CD4-positive, alpha-beta T cell treated with Interleukin-17A for 1 hour (primary cell): Measurements from ENCODE around the gene URGCP.
"Not testable (repeated sequence)": the region's sequence is repeated elsewhere in the genome, so short reads cannot be mapped to it uniquely, and the experiment has no call there.

Experiments
- DNase-seq: peaks from one replicate; pipeline ENCODE4 v3.0.0-alpha.2; 2020

Gene URGCP

GRCh38 chr7:43872406-43873110 lies 33.8 kb downstream of the URGCP start:
- no peak for DNase-seq

DNA sequence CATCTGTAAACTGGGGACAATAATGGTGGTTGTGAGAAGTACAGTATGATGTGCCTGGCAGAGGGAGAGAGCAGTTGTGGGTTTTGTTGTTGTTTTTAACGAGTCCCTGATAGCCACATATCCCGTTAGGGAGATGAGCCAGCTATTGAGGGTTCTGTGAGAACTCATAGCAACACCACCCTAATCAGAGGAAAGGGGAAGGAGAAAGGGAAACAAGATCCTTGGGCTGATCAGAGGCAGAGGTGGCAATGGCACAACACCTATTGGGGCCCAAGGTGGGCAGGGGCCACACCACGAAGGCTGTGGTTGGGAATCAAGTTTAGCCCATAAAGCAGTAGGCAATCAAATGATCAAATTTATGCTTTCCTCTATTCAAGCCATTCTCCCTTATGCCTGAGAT lies 35.3 kb downstream of the URGCP start:
- DNase-seq, result no peak

DNA sequence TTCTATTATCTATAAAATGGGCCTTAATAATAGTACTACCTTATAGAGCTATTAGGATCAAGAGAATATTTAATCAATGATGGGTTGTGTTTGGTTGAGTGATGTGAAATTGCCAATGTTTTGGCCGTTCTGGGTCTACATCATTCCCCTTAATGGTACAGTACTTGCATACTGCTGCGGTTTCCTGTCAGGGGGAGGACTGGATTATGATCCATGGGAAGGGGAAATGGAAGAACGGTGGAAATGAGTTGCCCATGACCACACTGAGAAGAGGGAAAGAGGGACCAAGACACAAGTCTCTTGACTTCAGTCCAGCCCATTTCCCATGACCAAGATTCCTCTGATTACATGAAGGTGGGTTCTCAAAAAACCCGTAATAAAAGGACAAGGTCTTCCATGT lies 36.1 kb downstream of the URGCP start:
- DNase-seq, result no peak

DNA sequence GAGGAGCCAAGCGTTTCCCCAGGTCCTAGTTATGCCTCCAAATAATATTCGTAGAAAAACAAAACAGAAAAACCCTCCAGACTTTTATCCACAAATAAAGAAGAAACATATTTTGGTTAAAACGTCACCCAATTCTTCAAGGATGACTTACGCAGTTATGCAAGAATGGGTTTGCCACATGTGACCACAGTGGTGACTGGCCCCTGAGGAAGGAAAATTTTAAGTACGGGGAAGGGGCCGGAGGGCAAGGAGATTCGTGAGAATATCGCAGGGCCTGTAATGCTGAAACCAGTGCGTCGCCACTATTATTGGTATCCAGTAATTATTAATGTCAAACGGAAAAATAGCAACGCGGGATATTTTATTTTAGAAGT lies 36.5 kb downstream of the URGCP start:
- peak; percentile 34 for DNase-seq

DNA sequence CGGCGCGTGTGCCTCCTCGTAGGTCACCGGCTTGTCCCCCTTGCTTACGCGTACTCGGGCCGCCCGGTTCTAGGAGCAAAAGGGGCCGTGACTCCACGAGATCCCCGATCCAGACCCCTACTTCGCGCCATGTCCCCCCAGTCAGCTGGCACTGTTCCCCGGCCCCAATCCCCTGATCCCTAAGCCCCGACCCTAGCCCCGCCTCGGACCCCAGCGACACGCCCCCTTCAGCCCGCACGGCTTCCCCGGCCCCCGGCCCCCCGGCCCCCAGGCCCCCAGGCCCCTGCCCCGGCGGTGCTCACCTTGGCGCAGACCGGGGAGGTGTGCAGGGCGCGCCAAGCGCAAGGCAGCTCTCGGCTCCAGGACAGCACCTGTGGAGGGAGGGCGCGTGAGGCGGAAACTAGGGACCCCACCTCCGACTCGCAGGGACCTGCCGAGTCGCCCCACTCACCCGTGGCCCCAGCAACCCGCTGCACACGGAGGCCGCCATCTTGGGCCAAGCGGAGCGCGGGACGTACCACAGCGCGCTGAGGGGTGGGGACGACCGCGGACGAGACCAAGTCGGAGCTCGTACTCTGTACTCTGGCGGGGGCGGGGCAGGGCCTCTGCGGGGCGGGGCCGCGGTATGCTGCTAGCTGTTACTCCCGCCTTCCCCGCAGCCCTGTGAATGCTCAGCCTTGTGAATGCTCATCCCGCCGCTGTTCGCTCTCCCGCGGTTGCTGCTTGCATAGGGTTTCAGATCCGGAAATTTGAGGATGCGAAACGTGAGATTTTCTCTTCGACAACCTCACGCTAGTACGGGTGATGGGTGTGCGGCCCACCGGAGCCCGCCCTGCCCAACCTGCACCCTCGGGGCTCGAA lies 37.2 kb downstream of the URGCP start, which contains the start of gene MRPS24:
Gene MRPS24 (minus strand): TSS at position 512 of the 861 bp plus-strand sequence. CDS start 22 bp downstream, at position 490.
- DNase-seq, result peak; percentile 95

- no peak for DNase-seq
These were observed 37.8 kb downstream of the URGCP start for GRCh38 chr7:43868681-43869005.

GRCh38 chr7:43868181-43868580 lies 38.2 kb downstream of the URGCP start:
- DNase-seq, result no peak

- no peak for DNase-seq
These were observed 41.1 kb downstream of the URGCP start for GRCh38 chr7:43865277-43865676.

- DNase-seq, result no peak
These were observed 42.3 kb downstream of the URGCP start for GRCh38 chr7:43864126-43864525.

- no peak for DNase-seq
These were observed 49.4 kb downstream of the URGCP start for GRCh38 chr7:43856996-43857395.

GRCh38 chr7:43856316-43856715 lies 50.1 kb downstream of the URGCP start:
- no peak for DNase-seq

GRCh38 chr7:43855176-43855575 lies 51.2 kb downstream of the URGCP start:
- DNase-seq, result no peak

DNA sequence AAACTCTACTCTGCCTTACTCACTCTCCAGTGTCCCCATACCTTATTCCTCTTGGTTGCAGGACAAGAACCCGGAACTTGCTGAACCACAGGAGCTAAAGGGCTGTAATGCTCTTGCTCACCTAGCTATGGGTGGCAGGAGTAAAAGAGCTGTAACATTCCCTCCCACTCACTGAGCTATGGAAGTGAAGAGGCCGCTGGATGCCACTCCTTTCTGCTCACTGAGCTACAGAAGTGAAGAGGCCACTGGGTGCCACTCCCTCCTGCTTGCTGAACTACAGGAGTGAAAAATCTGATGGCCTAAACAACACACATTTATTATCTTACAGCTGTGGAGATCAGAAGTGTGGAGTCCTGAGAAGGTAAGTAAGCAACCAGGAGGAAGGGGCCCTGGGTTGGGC lies 54.6 kb downstream of the URGCP start:
- DNase-seq, result no peak

DNA sequence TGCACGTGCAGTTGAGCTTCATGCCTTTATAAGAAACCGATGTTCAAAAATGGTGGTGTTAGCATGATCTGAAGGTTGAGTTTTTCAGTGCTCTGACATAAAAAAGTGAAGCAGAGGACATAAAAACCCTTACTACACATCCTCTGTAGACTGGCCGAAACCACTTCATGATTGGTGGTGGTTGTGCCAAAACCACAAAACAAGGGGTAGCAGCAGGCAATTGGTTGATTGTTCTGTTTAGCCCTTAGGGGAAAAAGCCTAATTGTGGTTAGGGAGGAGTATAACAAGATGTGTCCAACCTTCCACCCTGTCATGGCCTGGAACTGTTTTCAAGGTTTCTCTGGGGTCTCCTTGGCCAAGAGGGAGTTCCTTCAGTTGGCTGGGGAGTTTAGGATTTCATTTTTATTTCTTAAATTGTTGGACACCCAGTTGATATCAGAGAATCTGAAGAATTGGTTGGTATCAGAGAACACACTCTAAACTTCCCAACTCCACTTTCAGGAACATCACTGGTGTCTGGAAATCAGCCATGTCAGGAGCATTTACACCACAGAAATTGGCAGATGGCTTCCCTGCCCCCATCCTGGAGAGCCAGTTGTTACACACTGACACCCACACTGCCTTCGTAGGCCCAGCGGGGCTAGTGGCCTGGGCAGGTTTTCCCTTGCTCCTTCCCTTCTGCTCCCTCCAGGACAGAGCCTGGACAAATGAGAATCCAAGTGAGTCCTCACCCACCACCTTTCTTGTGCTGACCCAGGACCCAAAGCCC lies 55.9 kb downstream of the URGCP start:
- DNase-seq, result no peak

GRCh38 chr7:43849047-43849446 lies 57.3 kb downstream of the URGCP start:
- DNase-seq, result no peak

DNA sequence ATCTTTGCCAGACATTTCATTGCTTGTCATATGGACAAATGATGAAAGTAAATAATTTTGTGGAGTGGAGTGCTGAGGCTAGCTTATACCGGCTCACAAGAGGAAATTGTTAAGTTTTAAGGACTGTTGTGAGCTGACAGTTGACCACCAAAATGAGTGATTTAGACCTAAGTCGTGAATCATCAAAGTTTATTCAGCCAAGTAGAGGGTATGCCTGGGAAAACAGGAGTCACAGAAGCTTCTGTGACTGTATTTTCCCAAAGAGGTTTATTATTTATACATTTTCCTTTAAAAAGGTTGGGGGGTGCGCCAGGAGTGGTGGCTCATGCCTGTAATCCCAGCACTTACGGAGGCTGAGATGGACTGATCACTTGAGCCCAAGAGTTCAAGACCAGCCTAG lies 58.9 kb downstream of the URGCP start:
- DNase-seq, result no peak

- no peak for DNase-seq
These were observed 61.7 kb downstream of the URGCP start for GRCh38 chr7:43844662-43845061.

- no peak for DNase-seq
These were observed 62.1 kb downstream of the URGCP start for GRCh38 chr7:43844257-43844656.

- DNase-seq, result no peak
These were observed 63.1 kb downstream of the URGCP start for GRCh38 chr7:43843296-43843695.

DNA sequence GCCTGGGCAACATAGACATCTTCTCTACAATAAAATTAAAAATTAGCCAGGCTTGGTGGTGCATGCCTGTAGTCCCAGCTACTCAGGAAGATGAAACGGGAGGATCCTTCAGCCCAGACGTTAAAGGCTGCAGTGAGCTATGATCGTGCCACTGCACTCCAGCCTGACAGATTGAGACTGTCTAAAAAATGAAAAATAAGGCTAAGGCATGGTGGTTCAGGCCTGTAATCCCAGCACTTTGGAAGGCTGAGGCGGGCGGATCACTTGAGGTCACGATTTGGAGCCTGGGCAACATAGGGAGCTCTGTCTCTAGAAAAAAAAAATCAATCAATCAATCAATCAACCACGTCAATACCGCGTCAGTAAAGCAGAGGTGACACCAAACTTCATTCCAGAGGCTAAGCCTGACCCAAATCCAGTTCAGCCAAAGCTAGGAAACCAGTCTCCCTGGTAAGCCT lies 68.2 kb downstream of the URGCP start:
- no peak for DNase-seq

DNA sequence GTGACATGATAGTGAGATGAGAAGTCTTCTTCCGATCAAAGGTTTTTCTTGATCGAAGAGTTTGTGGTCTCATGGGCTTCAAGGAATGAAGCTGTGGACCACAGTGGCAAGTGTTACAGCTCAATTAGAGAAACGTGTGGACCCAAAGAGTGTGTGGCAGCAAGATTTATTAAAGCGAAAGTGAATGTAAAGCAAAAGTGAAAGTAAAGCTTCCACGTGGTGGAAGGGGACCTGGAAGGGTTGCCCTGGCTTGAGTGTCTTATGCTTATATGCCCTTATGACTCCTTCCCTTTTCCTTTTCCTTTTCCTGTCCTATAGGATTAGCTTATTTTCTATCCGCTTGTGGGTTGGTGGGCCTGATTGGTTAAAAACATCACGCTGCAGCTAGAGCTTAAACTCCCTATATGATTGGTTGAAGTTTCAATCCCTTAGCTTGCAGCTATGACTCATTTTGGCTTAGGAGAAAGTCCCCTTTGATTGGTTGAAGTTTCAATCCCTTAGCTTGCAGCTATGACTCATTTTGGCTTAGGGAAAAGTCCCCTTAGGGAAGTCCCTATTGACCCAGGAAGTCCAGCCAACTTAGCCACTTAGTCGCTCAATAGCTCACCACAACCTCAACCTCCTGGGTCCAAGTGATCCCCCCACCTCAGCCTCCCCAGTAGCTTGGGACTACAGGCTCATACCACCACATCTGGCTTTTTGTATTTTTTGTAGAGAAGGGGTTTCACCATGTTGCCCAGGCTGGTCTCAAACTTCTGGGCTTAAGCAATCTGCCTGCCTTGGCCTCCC lies 71.7 kb downstream of the URGCP start:
- peak; percentile 82 for DNase-seq

GRCh38 chr7:43830917-43831316 lies 75.5 kb downstream of the URGCP start:
- not testable (repeated sequence) for DNase-seq
